Medulla oblongata (tissue), 1 donor: ENCODE measurements around the gene ASCL2.
"Not testable (repeated sequence)": the region's sequence is repeated elsewhere in the genome, so short reads cannot be mapped to it uniquely, and the experiment has no call there.

ENCODE experiments used
- DNase-seq: peaks from one replicate; pipeline ENCODE4 v3.0.0-alpha.2; 2015; ENCODE audit errors: extremely low spot score

ASCL2 gene

DNA sequence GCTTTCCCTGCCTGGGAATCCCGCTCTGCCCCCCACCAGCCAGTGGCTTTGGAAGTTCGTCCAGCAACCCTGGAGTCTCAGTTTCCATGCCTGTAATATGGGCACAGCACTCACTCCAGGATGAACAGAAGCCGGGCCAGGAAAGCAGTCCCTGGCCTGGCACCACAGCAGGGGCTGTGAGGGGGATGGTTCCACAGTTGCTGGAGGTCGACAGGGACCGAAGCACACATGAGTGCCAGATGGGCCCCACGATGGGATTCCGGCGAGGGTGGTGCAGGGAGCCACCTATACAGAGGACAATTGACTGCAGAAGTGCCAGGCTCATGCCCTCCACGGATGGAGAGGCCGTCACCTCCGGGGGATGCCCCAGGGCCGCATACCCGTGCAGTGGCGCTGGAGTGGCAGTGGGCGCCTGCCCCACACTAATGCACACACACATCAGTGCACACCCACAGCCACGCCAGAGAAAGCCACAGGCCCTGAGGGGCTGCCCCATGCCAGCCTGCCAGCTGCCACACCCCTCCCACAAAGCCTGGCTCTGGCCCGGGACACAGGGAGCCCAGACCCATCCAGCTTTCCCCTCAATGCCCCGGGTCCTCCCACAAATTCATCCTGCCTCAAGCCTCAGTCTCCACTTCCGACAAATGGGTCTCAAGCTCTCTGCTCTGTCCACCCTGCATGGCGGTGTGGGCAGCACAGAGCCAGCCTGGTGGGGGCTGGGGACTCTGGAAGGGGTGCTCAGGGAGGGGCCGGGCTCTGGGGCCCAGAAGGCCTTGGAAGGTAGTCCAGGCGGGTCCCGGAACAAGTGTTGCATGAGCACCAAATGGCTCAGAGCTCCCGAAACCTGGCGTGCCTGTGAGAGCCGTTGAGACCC lies 9.7 kb downstream of the ASCL2 start:
- no peak for DNase-seq

DNA sequence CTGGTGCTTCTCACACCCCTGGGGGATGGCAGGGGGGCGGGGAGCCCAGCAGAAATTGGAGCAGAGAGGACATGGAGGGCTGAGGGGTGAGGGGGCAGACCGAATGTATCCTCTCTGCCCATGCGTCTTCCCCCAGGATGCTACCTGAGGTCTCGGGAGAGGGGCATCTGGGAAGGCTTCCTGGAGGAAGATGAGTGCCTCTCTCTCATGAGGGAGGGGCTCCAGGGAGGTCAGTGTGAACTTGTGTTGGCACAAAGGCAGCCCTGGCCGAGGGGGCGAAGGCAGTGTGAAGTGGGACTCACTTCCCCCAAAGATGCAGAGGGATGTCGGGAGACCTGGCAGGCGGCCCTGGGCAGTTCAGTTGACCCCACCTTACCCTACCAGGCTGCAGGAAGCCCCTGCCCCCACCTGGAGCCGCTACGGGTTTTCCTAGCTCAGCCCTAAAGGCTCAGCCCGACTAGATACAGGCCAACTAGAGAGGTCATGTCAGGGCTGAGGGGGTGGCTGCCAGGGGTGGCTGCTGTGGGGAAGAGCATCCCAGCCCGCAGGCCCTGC lies 10.4 kb downstream of the ASCL2 start:
- DNase-seq, result no peak

DNA sequence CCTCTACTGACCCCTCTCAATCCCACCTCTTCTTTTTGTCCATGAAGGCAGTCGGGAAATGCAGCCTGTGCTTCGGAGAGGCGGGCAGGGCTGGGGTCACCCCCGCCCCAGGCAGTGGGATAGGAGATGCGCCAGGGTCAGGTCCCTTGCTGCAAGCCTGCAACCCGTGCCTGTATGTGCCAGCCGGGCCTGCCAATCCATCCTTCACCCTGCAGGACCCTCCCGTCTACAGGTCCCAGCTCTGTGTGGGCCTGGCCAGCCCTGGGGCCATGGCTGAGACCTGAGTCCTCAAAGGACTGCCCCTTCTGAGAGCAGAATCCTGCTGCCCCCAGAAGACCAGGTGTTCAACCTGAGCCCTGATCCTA lies 10.9 kb downstream of the ASCL2 start:
- DNase-seq, result no peak

DNA sequence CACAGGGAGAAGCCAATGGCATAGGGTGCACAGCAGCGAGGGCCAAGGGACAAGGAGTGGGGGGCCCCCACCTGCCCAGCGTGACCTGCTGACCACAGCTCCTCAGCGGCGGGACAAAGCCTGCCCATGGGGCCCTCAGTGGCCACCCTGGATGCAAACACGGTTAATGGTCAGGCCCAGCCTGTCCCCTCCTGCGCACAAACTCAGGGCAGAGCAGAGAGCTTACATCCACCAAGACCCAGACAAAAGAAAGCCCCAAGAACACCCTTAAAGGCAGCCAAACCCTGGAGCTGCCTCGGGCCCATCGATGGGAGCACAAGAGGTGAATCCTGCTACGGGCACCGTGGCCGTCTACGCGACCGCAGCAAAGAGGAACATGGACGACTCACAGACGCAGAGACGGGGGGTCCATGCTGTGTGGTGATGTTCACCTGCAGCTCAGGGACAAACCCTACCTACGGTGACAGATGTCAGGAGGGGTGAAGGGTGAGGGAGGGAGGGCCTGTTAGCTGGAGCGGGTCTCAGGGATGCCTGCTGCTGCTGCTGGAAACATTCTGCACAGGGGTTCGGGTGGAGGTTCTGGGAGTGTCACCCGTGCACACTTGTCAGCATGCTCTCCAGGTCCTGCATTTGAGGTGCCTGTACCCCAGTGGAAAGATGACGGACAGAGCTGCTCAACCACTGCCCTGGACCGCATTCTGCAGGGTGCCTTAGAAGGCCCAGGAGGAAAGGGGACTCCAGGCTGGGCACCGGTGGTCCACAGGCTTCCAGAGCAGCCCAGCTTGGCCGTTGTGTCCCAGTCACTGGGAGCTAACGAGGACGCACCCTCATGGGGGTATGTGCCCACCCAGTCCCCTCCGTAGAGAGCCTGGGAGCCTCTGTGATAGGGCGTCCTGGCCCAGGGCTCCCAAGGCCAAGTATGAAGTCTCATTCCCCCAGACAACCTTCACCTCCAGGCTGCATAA lies 11.6 kb downstream of the ASCL2 start:
- no peak for DNase-seq

DNA sequence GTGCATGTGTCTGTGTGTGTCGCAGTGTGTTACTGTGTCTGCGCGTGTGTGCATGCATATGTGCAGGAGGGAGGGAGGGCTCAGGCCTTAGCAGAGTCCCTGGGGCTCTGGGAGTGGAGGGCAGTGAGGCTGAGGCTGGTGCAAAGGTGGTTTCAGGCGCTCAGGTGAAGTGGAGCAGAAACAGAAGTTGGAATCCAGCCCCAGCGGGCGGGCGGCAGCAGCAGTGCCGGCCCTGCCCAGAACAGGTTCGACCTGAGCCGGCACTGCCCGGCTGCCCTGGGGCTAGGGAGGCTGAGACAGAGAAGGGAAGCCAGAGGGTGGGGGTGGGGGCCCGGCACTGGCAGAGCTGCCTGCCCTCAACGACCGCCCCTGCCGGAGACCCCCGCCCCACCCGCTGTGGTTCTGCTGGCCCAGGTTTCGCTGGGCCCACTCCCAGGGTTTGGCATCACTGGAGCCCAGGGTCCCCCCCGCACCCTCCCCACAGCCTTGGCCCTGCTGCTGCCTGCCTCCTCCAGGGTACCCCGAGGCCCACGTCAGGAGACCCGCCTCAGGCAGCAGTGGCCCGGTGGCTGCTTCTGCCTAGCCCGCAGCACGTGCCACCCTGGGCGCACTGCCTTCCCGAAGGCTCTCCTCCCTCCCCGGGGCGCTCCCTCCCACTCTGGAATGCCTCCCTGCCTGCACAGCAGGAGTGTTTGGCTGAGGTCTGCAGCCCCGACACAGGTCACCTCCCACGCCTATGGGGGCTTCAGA lies 13.3 kb downstream of the ASCL2 start:
- DNase-seq, result no peak

DNA sequence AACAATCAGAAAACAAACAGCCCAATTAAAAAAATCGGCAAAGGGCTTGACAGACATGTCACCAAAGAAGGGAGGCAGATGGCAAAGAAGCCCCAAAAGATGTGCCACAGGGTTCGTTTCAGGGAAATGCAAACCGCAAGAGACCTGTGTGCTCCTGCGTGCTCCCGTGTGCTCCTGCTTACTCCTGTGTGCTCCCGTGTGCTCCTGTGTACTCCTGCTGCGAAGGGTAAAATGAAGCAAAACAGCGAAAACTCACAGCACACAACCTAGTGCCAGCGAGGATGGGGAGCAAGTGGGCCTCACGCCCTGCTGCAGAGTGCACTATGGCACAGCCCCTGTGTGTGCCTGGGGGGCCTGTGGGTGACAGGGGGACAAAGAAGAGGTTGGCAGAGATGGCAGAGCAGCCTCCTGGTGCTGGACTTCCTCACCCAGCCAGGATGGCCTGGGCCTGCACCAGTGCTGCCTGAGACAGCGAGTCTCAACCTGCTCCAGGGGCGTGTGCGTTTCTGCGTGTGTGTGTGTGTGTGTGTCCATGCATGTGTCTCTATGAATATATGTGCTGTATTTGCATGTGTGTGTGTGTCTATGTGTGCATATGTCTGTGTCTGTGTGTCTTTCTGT lies 14.0 kb downstream of the ASCL2 start:
- no peak for DNase-seq

DNA sequence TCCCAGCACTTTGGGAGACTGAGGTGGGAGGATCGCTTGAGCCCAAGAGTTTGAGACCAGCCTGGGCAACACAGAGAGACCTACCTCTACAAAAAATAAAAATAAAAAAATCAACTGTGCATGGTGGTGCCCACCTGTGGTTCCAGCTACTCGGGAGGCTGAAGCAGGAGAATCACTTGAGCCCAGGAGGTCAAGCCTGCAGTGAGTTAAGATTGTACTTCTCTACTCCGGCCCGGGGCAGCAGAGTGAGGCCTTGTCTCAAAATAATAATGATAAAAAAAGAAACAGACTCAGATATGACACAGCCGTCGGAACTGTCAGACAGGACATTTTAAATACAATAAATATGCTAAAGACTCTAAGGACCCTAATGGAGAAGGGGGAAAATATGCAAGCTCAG lies 18.4 kb downstream of the ASCL2 start:
- DNase-seq, result no peak

DNA sequence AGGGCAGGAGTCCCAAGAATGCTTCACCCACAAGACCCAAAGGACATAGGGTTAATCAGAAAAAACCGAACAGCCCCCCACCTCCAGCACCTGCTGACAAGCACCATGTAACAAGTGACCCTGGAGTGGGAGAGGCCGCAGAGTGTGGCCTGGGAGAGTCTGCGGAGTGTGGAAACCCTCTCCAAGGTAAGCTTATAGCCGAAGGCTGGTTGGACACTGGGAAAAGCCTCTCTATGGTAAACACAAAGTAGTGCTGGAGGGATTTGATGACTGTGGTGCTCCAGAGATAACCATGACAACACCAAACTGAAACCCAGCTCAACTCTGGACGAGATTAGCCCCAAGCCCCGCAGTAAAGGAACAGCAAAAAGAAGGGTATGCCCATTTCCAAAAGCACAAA lies 19.2 kb downstream of the ASCL2 start:
- no peak for DNase-seq

DNA sequence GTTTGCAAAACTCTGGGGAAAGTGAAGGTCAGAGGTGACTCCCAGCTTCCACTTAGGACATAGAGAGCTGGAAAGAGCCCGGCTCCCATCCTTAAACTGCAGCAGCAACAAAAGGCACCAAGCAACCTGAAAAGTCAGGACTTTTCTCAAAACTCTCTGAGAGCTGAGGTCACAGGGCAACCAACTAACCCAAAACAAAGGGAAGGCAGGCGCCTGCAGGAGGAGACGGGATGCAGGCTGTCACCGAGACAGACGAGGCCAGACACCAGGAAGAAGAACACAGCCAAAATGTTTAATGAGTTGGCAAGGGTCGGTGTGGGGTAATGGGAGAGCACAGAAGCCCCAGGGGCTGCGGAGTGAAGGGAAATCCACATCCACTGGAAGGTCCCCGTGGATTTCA lies 19.9 kb downstream of the ASCL2 start:
- no peak for DNase-seq

DNA sequence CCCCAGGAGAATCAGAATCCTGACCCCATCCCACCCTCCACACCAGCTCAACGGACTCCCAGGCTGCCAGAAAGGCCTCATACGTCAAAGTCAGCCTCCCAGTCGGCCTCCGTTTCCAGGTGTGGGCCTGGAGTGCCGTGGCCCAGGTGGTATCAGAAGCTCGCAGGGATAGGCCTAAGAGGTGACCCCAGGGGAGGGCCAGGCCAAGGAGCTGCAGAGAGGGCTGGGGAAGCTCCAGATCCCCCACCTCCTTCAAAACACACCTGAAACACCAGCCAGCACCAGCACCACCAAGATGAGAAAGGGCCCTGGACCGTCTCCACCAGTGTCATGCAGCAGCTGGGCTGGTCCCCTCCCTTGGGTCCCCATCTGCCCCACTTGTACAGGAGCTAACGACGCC lies 20.3 kb downstream of the ASCL2 start:
- DNase-seq, result no peak

DNA sequence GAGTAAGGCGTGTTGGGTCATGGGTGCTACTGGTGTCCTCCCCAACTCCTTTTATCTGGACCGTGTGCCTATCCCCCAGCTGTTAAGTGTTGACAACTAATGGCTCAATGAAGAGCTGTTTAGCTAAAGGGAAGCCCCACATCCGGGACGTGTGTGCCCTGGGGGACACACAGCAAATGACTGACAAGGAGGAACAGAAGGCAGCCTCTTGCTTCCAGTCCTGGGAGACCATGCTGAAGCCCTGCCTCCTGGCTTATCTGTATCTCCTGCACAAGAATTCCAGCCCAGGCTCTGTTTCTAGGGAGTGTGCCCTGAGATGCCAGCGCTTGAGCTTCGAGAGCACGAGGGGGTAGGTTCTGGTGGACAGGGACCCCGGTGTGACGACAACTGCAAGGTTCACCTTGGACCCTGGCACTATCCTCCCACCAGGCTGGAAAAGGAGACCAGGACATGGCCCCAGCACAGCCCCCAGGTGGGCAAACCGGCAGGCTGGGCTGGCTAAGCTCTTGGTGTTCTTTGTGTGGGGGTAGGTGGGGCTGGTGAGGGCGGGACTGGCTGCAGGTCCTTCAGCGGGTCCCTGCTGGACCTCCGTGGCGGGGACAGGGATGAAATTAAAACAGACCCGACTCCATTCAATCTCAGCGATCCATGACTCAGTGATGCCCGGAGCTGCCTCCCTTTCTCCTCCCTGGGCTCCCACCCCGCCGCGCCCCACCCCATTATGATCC lies 21.0 kb downstream of the ASCL2 start:
- DNase-seq, result no peak

DNA sequence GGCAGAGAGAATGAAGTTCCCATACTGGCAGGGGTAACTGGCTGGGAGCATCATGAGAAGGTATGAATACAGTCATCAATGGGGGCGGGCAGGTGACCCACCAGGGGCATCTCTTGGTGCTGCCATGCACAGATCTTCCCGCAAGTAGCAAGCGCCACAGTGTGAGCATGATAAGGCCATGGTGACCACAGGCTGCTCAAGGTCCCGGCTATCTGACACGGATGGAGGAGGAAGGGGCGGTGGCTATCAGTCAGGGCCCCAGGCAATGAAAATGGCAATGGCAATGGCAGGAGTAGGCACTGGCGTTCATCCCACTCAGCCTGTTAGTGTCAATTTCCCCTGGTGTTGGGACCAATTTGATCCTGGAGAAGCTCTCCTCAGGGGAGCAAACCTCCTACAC lies 21.6 kb downstream of the ASCL2 start:
- DNase-seq, result no peak

DNA sequence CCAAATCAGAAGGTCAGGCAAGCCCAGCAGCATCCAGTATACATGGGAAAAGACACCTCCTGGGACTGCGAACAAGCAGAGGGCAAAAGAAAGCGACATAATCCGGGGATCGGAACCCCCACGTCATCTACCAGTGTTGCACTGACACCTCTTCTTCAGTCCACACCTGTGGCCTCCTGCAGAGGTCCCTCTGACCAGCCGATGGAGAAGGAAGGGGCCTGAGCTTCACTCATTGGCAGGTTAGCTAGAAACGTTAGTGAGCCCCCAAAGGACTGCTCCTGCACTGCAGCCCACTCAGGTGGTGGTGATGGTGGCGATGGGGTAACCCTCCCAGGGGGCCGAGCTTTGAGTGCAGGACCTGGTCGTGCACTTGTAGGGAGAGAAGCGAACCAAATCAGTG lies 22.1 kb downstream of the ASCL2 start:
- no peak for DNase-seq

DNA sequence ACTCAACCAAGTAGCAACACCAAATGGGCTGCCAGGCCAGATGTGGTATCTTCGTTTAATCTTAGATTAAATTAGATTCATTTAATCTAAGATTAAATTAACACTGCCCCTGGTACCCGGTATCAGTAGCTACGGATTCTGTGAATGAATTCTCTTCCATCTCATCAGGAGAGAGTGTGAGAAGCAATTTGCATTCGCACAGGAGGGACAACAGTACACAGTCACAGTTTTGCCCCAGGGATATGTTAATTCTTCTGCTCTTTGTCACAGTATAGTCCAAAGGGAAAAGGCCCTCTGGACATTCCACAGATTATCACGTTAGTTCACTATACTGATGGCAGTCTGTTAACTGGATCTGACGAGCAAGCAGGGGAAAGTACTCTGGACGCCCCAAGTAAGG lies 22.9 kb downstream of the ASCL2 start:
- DNase-seq, result no peak

DNA sequence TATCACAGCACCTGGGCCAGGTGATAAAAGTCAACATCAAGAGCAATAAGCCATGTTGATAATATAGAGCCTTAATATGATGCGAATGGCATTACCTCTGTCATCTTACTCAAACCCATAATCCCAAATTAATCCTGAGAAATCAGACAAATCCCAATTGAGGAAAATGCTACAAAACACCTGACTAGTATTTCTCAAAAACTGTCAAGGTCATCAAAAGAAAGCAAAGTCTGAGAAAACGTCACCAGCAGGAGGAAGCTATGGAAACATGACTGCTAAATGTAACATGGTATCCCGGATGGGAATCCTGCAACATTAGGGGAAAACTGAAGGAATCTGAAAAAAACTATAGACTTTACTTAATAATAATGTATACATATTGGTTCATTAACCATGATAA lies 29.6 kb downstream of the ASCL2 start:
- no peak for DNase-seq

DNA sequence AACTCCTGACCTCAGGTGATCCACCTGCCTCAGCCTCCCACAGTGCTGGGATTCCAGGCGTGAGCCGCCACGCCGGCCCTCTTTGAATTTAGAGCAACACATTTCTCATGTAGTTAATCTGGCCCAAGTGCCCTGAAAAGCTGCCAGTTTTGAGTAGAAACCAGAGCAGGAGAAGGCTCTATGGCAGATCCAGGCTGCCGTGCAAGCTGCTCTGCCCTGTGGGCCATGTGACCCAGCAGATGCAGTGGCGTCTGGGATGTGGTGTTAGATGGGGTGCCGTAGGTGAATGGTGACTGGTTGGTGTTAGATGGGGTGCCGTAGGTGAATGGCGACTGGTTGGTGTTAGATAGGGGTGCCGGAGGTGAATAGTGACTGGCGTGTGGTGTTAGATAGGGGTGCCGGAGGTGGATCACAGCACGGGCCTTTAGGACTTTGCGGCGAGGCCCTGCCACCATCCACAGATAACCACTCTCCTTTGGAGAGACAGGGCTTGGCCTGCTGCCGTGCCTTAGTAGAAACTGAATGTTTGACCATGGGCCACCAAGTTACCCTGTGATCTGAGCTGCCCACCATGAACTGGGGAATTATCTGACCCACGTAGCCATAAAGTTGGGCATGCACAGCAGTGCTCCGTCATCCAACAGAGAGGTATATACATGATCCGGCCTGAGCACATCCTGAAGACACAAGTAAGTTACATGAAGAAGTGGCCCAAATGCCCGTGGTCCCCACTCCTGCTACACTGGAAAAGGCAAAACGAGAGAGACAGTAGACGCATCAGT lies 32.7 kb downstream of the ASCL2 start:
- DNase-seq, result no peak

DNA sequence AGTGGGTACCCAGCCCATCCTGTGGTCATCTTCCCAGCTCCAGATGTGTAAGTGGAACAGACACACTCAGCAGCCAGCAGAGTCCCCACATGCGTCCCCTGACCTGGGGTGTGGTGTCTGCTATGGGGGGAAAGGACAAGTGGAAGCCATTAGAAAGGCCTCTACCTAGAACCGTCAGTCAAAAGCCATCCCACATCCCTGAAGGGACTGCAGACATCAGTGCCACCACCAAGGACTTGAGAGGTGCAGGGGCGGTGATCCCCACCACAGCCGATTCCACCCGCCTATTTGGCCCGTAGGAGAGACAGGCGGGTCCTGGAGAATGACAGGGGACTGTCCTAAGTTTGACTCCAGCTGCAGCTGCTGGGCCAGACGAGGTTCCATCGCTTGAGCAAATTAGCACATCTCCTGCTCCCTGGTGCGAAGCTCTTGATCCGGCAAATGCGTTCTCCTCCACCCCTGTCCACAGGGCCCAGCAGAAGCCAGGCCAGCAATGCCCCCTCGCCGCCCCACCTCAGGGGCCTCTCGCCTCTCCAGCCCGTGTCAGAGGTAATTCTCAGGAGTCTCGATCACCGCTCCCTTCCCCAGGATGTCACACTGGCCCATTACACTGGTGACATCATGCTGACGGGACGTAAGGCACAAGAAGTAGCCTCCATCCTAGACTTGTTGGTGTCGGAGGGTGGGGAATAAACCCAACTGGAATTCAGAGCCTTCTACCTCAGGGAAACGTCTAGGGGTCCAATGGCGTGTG lies 33.8 kb downstream of the ASCL2 start:
- not testable (repeated sequence) for DNase-seq

DNA sequence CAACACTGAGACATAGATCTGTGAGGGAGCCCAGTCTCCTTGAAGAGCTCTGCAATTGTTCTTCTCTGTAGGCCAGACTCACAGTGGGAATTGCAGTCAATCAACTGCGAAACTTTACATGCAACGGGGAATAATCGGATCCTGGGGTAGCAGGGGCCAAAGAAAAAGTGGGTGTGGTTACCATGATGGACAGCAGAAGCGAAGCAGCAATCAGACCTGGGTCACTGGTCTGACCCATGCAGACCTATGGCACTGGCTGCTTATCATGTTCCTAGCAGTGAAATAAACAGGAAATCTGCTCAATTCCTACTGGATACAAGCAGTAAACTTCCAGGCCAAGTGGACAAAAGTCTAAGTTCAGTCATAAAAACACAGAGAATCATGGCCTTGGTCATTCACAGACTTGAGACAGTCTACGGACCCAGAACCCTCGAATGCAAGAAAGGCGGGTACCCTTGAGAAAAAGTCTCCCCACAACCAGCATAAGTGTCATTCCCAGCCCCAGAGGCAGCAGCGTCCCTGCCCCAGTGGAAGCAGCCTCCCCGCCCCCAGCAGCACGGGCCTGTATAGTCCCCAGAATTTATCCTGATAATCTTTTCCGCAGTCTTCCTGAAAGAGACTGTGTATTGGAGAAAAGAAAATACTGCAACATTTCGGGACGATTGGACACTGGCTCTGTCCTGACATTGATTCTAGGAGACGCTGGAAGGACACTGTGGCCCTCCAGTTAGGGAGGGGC lies 34.6 kb downstream of the ASCL2 start:
- no peak for DNase-seq
